ENCODE data around the gene KRTAP10-6.
"Not testable (repeated sequence)": the region's sequence is repeated elsewhere in the genome, so short reads cannot be mapped to it uniquely, and the experiment has no call there.

The KRTAP10-6 gene

DNA sequence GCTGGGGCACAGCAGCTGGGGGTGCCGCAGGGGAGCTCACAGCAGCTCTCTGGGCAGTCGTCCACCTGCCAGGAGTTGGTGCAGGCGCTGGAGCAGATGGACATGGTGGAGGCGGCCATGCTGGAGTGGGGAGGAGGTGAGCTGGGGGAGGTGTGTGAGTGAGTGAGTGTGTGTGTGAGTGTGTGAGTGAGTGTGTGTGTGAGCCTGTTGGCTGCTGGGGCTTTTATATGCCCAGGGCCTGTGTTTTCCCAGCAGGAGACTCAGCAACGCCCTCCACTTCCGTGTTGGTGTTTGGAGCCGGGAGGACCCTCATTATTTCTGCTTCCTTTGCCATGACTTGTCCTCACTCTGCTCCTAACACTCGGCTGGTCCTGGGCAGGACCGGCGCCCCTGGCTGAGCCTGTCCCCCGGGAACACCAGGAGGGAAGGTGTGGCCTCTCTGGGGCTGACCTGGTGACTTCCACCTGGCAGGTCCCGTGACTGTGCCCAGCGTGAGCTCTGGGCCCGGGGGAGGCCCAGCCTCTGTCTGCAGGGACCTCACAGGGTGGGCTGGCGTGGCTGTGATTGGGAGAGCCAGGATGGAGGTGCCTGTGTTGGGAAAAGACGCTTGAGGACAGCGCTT, 40.9 kb downstream of the KRTAP10-6 start, which contains the start of gene KRTAP10-2:
Gene KRTAP10-2 (minus strand): TSS at position 166 of the 622 bp plus-strand sequence. CDS start 47 bp downstream, at position 119.
- no peak within 1 kb of the TSS for H3K27ac ChIP-seq (ENCODE audit: low read depth, low read length)

DNA sequence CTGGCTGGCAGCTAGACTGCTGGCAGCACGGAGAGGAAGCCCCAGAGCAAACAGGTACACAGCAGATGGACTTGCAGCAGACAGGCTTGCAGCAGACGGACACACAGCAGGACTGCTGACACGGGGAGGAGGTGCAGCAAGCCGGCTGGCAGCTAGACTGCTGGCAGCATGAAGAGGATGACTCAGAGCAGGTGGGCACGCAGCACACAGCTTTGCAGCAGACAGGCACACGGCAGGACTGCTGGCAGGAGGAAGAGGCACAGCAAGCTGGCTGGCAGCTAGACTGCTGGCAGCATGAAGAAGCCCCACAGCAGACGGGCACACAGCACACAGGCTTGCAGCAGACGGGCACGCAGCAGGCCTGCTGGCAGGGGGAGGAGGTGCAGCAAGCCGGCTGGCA, 41.5 kb downstream of the KRTAP10-6 start:
- Histone ChIP-seq H3K4me3 (ENCODE audit: insufficient read depth, low read length, poor library complexity, severe bottlenecking) (no peak overlapping the region), H3K79me2 (ENCODE audit: insufficient read depth, low read length) (no peaks in the 10 kb centered on the region), H2AFZ (ENCODE audit: low read depth, low read length, severe bottlenecking) (no peak overlapping the region), H3K27me3 (ENCODE audit: low read length) (no peaks in the 10 kb centered on the region), H3K9ac (ENCODE audit: low read length) (no peak overlapping the region), H3K36me3 (ENCODE audit: low read length) (0 out of 2 replicates have a peak, but pooled peaks cover 4% of the 10 kb centered on the region), H3K9me2 (replicated peaks; ENCODE audit: insufficient read depth, low read length) (no peaks in the 10 kb centered on the region), H4K20me1 (ENCODE audit: low read depth, low read length) (no peaks in the 10 kb centered on the region), H3K4me2 (ENCODE audit: low read depth, low read length, poor library complexity, severe bottlenecking) (no peak overlapping the region), H3K9me3 (ENCODE audit: insufficient read depth, low read length) (0 out of 2 replicates have a peak, but pooled peaks cover 3% of the 10 kb centered on the region), H3K27ac (ENCODE audit: low read depth, low read length) (no peak overlapping the region), H3F3A (ENCODE audit: insufficient read depth) (no peaks in the 10 kb centered on the region)
- no peak for TF ChIP-seq EZH2phosphoT487 (conservative IDR thresholded peaks at IDR 0.05; ENCODE audit: low read length)
- TF ChIP-seq, protein P1, sequence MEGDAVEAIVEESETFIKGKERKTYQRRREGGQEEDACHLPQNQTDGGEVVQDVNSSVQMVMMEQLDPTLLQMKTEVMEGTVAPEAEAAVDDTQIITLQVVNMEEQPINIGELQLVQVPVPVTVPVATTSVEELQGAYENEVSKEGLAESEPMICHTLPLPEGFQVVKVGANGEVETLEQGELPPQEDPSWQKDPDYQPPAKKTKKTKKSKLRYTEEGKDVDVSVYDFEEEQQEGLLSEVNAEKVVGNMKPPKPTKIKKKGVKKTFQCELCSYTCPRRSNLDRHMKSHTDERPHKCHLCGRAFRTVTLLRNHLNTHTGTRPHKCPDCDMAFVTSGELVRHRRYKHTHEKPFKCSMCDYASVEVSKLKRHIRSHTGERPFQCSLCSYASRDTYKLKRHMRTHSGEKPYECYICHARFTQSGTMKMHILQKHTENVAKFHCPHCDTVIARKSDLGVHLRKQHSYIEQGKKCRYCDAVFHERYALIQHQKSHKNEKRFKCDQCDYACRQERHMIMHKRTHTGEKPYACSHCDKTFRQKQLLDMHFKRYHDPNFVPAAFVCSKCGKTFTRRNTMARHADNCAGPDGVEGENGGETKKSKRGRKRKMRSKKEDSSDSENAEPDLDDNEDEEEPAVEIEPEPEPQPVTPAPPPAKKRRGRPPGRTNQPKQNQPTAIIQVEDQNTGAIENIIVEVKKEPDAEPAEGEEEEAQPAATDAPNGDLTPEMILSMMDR (IDR thresholded peaks at IDR 0.05; ENCODE audit: insufficient read depth, low read length, poor library complexity, severe bottlenecking): no peak

More for the DNA sequence above, 40.9 kb downstream of the KRTAP10-6 start, which contains the start of gene KRTAP10-2:
- no peak within 1 kb of the TSS for H3K4me3 ChIP-seq (ENCODE audit: insufficient read depth, low read length, poor library complexity, severe bottlenecking)
- no peaks in the 10 kb centered on the region for H3K79me2 ChIP-seq (ENCODE audit: insufficient read depth, low read length)
- H3K4me2 ChIP-seq (ENCODE audit: low read depth, low read length, poor library complexity, severe bottlenecking): no peak within 1 kb of the TSS
- TF ChIP-seq, protein P1 (IDR thresholded peaks at IDR 0.05; ENCODE audit: insufficient read depth, low read length, poor library complexity, severe bottlenecking): no peak
- TF ChIP-seq EZH2phosphoT487 (conservative IDR thresholded peaks at IDR 0.05; ENCODE audit: low read length): no peak
- 0 out of 2 replicates have a peak, but pooled peaks cover 3% of the 10 kb centered on the region for H3K9me3 ChIP-seq (ENCODE audit: insufficient read depth, low read length)
- H3K36me3 ChIP-seq (ENCODE audit: low read length): 0 out of 2 replicates have a peak, but pooled peaks cover 4% of the 10 kb centered on the region
- H4K20me1 ChIP-seq (ENCODE audit: low read depth, low read length): no peaks in the 10 kb centered on the region
- no peaks in the 10 kb centered on the region for H3K27me3 ChIP-seq (ENCODE audit: low read length)
- H3K9ac ChIP-seq (ENCODE audit: low read length): no peak within 1 kb of the TSS
- H3F3A ChIP-seq (ENCODE audit: insufficient read depth): no peaks in the 10 kb centered on the region
- no peak within 1 kb of the TSS for H2AFZ ChIP-seq (ENCODE audit: low read depth, low read length, severe bottlenecking)
- H3K9me2 ChIP-seq (replicated peaks; ENCODE audit: insufficient read depth, low read length): no peaks in the 10 kb centered on the region

DNA sequence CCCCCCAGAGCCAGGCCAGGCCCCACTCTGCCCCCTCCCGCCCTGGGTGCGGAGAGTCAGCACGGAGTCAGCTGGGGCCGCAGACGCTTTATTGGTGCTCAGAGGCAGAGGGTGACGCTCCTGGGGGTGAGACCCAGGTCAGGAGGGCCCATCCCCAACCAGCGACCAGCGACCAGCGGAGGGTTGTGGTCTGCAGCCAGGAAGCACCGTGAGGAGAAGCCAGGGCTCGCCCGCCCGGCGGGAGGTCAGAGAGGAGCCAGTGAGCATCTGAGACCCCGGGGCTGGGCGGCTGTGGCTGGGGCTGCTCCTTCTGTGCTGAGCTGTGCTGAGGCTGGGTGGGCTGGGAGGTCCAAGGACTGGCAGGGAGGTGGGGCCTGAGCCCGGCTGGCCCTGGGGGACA, 42.0 kb downstream of the KRTAP10-6 start:
- H3K36me3 ChIP-seq (ENCODE audit: low read length): not testable (repeated sequence)

DNA sequence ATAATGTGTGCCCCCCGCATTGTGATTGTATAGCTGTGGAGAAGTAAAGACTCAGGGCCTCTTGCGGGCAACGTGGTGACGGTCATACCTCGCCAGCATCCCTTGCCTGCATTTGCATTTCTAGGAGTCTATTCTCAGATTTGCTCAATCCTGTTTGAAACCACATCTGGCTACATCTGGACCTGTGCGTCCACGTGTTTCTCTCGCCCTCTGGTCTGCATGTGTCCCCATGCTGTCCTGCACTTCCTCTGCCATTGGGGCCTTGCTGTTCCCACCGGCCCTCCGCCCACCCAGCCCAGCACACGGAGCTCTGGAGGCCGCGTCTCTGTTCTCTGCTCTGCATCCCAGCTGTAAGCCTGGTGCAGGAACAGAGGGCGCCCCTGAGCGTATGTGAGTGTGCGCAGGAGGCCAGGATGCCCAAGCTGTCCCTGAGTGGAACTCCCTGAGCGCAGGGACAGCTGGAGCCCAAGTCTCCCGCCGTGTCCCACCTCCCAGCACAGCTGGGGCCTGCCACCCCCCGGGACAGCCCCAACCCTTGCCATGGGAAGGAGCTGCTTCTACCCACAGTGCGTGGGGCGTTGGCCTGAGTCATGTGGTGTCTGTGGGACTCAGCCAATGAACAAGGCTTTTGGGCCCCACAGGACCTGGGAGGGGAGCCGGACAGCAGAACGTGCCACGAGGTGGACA, 42.6 kb downstream of the KRTAP10-6 start:
- Histone ChIP-seq H3K36me3 (ENCODE audit: low read length) (0 out of 2 replicates have a peak, but pooled peaks cover 4% of the 10 kb centered on the region), H3K79me2 (ENCODE audit: insufficient read depth, low read length) (no peaks in the 10 kb centered on the region), H3K27ac (ENCODE audit: low read depth, low read length) (no peak overlapping the region), H3K9me3 (ENCODE audit: insufficient read depth, low read length) (0 out of 2 replicates have a peak, but pooled peaks cover 3% of the 10 kb centered on the region), H2AFZ (ENCODE audit: low read depth, low read length, severe bottlenecking) (no peak overlapping the region), H3K27me3 (ENCODE audit: low read length) (no peaks in the 10 kb centered on the region), H3K4me2 (ENCODE audit: low read depth, low read length, poor library complexity, severe bottlenecking) (no peak overlapping the region), H3K9me2 (replicated peaks; ENCODE audit: insufficient read depth, low read length) (no peaks in the 10 kb centered on the region), H3K4me3 (ENCODE audit: insufficient read depth, low read length, poor library complexity, severe bottlenecking) (no peak overlapping the region), H3K9ac (ENCODE audit: low read length) (no peak overlapping the region), H3F3A (ENCODE audit: insufficient read depth) (no peaks in the 10 kb centered on the region), H4K20me1 (ENCODE audit: low read depth, low read length) (no peaks in the 10 kb centered on the region)
- TF ChIP-seq, protein P1 (IDR thresholded peaks at IDR 0.05; ENCODE audit: insufficient read depth, low read length, poor library complexity, severe bottlenecking): no peak
- TF ChIP-seq EZH2phosphoT487 (conservative IDR thresholded peaks at IDR 0.05; ENCODE audit: low read length): no peak

More for the DNA sequence above, 42.0 kb downstream of the KRTAP10-6 start:
- H3K79me2 ChIP-seq (ENCODE audit: insufficient read depth, low read length); H3K9ac ChIP-seq (ENCODE audit: low read length); H3K4me2 ChIP-seq (ENCODE audit: low read depth, low read length, poor library complexity, severe bottlenecking); H3K27me3 ChIP-seq (ENCODE audit: low read length); H3K9me3 ChIP-seq (ENCODE audit: insufficient read depth, low read length); H2AFZ ChIP-seq (ENCODE audit: low read depth, low read length, severe bottlenecking); H3K4me3 ChIP-seq (ENCODE audit: insufficient read depth, low read length, poor library complexity, severe bottlenecking); H3K9me2 ChIP-seq (replicated peaks; ENCODE audit: insufficient read depth, low read length); H4K20me1 ChIP-seq (ENCODE audit: low read depth, low read length); H3K27ac ChIP-seq (ENCODE audit: low read depth, low read length); H3F3A ChIP-seq (ENCODE audit: insufficient read depth): not testable (repeated sequence)
